ACC112 (cell line): ENCODE data around the gene RNF121.

Experiments
- H2AFZ ChIP-seq: fragments of 200-600 bp; sonication (generic); one replicate; pipeline ENCODE4 v1.6.0; 2017; ENCODE audit warnings: antibody characterized with exemption, low read length; ENCODE audit not compliant: unreplicated experiment
- H3K27ac ChIP-seq: fragments of 200-600 bp; sonication (generic); 2 replicates; pipeline ENCODE4 v1.5.1; 2014; ENCODE audit warnings: low read depth, mild to moderate bottlenecking, antibody characterized with exemption, low read length, moderate library complexity
- H3K27me3 ChIP-seq: fragments of 200-600 bp; sonication (generic); 2 replicates; pipeline ENCODE4 v1.6.1; 2014; ENCODE audit warnings: mild to moderate bottlenecking, antibody characterized with exemption, low read length, moderate library complexity, mixed read lengths; ENCODE audit not compliant: insufficient read depth
- H3K36me3 ChIP-seq: fragments of 200-600 bp; sonication (generic); 2 replicates; pipeline ENCODE4 v1.6.1; 2016; ENCODE audit warnings: mild to moderate bottlenecking, antibody characterized with exemption, low read length, moderate library complexity, mixed read lengths; ENCODE audit not compliant: insufficient read depth
- H3K4me1 ChIP-seq: fragments of 200-600 bp; sonication (generic); one replicate; pipeline ENCODE4 v1.6.1; 2016; ENCODE audit warnings: low read length, mixed read lengths; ENCODE audit not compliant: insufficient read depth, unreplicated experiment, control insufficient read depth
- H3K4me3 ChIP-seq: fragments of 200-600 bp; sonication (generic); 2 replicates; pipeline ENCODE4 v1.5.1; 2014; ENCODE audit warnings: mild to moderate bottlenecking, low read depth, low read length
- H3K79me2 ChIP-seq: fragments of 200-600 bp; sonication (generic); one replicate; pipeline ENCODE4 v1.6.0; 2016; ENCODE audit warnings: low read length; ENCODE audit not compliant: control insufficient read depth, unreplicated experiment, insufficient read depth

The RNF121 gene

DNA sequence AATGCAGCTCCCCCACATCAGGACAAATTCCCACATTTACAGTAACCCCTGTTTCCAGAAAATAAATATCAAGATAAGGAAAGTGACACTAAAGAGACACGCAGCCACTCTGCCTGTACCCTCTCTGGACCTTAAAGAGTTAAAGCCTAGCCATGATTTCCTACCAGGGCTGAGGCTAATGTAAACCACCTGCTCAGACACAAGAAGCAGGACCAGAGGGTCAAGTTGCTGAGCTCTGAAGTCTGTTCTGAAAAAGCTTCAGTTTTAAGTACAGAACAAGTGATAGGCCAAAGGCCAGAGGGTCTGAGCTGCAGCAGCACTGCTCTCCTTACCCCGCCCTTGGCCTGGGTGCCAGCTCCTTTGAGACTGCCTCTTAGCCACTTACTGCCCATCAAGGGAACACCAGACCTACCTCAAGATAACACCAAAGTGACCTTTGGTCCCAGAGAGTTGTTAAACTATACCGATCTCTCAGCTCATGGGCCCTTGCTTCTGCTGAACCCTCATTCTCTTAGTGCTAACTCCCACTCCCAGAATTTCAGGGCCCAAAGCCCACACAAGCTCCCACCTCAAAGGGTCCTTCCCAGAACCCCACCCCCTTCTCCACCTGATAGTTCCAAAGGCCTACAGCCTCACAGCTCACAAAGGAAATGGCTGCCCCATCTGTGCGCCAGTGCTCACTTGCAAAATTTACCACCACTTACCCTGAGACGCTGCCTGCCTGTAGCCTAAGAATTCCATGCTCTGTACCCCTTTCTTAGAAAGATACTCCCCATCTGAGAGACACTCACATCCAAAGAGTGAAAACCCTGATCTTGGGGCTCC is 110.4 kb downstream of the RNF121 start:
- H3K27me3 ChIP-seq = no peaks in the 10 kb centered on the region
- peak overlapping the region; percentile 79 for H3K4me3 ChIP-seq
- H3K36me3 ChIP-seq = peaks cover 6% of the 10 kb centered on the region; the same call in 1 of the 2 replicates
- H3K27ac ChIP-seq = peak overlapping the region; percentile 88
- peaks cover 41% of the 10 kb centered on the region for H3K4me1 ChIP-seq
- H2AFZ ChIP-seq = no peak overlapping the region
- peaks cover 63% of the 10 kb centered on the region for H3K79me2 ChIP-seq

- peak overlapping the region; percentile 88 for H3K27ac ChIP-seq
- peak overlapping the region; percentile 79 for H3K4me3 ChIP-seq
- no peaks in the 10 kb centered on the region for H3K27me3 ChIP-seq
- peaks cover 41% of the 10 kb centered on the region for H3K4me1 ChIP-seq
- H3K36me3 ChIP-seq = peaks cover 6% of the 10 kb centered on the region; the same call in 1 of the 2 replicates
- H2AFZ ChIP-seq = no peak overlapping the region
- H3K79me2 ChIP-seq = peaks cover 63% of the 10 kb centered on the region
These were observed 111.1 kb downstream of the RNF121 start for GRCh38 chr11:72039856-72040401.

GRCh38 chr11:72040491-72041363 is 111.9 kb downstream of the RNF121 start:
- Histone ChIP-seq H3K79me2 (peaks cover 63% of the 10 kb centered on the region), H3K36me3 (peaks cover 3% of the 10 kb centered on the region; the same call in 1 of the 2 replicates), H3K4me3 (peak overlapping the region; percentile 79), H3K27ac (peak overlapping the region; percentile 88), H3K27me3 (no peaks in the 10 kb centered on the region), H3K4me1 (peaks cover 41% of the 10 kb centered on the region), H2AFZ (peak overlapping the region; percentile 80)

GRCh38 chr11:72041364-72042063 is 112.7 kb downstream of the RNF121 start:
- Histone ChIP-seq H3K27ac (peak overlapping the region; percentile 88), H3K36me3 (no peaks in the 10 kb centered on the region), H2AFZ (peak overlapping the region; percentile 80), H3K4me3 (peak overlapping the region; percentile 79), H3K4me1 (peaks cover 41% of the 10 kb centered on the region), H3K27me3 (no peaks in the 10 kb centered on the region), H3K79me2 (peaks cover 55% of the 10 kb centered on the region)

DNA sequence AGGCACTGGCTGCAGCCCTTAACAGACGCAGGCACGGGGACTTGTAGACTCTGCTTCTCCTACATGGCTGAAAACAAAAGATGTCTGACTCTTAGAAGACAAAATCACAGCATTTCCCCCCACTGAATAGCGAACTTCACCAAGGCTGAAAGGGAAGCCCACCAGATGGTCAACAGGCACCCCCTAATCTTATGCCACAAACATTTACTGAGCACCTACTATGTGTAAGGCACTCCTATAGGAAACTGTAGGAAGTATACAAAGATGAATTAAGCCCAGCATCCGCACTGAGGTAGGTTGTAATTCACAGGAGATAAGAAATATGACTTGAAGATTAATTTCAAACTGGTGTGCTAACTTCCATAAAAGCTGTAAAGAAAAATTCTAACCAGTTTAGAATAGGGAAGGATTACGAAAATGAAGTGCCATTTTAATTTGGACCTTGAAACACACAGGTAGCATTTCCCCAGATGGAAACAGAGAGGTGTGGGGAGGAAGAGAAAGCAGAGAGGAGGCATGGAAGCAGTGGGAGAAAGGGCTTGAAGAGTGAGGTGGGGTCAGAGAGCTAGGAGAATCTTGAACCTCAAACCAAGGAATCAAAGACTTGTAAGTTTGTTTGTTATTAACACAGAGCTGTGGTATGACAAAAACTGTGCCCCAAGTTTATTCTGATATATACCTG is 113.4 kb downstream of the RNF121 start:
- Histone ChIP-seq H3K27me3 (no peaks in the 10 kb centered on the region), H3K79me2 (peaks cover 49% of the 10 kb centered on the region), H3K4me1 (peaks cover 41% of the 10 kb centered on the region), H3K4me3 (peak overlapping the region; percentile 79), H3K36me3 (no peaks in the 10 kb centered on the region), H2AFZ (peak overlapping the region; percentile 80), H3K27ac (peak overlapping the region; percentile 88)

GRCh38 chr11:72045849-72046248 is 117.0 kb downstream of the RNF121 start:
- H3K27me3 ChIP-seq = no peaks in the 10 kb centered on the region
- no peak overlapping the region for H2AFZ ChIP-seq
- H3K4me1 ChIP-seq = peaks cover 15% of the 10 kb centered on the region
- H3K27ac ChIP-seq = no peak overlapping the region
- peaks cover 22% of the 10 kb centered on the region for H3K79me2 ChIP-seq
- no peaks in the 10 kb centered on the region for H3K36me3 ChIP-seq
- H3K4me3 ChIP-seq = no peak overlapping the region
